KMS-11 (cell line): ENCODE data around the gene FAM193A.

Experiments
- H2AFZ ChIP-seq: fragments of 200-600 bp; sonication (generic); 2 replicates; pipeline ENCODE4 v1.6.1; 2016; ENCODE audit warnings: antibody characterized with exemption, mixed run types, low read depth
- H3K27ac ChIP-seq: fragments of 200-600 bp; sonication (generic); 2 replicates; pipeline ENCODE4 v1.6.1; 2016; ENCODE audit warnings: mild to moderate bottlenecking, mixed run types
- H3K27me3 ChIP-seq: fragments of 200-600 bp; sonication (generic); 2 replicates; pipeline ENCODE4 v1.6.1; 2017; ENCODE audit warnings: mild to moderate bottlenecking, low read depth, mixed run types, moderate library complexity; ENCODE audit not compliant: insufficient read depth
- H3K36me3 ChIP-seq: fragments of 200-600 bp; sonication (generic); 2 replicates; pipeline ENCODE4 v1.6.1; 2017; ENCODE audit warnings: mild to moderate bottlenecking, mixed run types; ENCODE audit not compliant: insufficient read depth
- H3K4me1 ChIP-seq: fragments of 200-600 bp; sonication (generic); 2 replicates; pipeline ENCODE4 v1.6.1; 2016; ENCODE audit warnings: mild to moderate bottlenecking, low read depth, mixed run types; ENCODE audit not compliant: poor library complexity, severe bottlenecking
- H3K4me2 ChIP-seq: fragments of 200-600 bp; sonication (generic); 2 replicates; pipeline ENCODE4 v1.7.0; 2016; ENCODE audit warnings: mild to moderate bottlenecking, mixed run types
- H3K4me3 ChIP-seq: fragments of 200-600 bp; sonication (generic); IDR thresholded peaks from 2 replicates; pipeline ENCODE4 v1.6.1; 2017; ENCODE audit warnings: low read depth, low read length, mixed read lengths; ENCODE audit not compliant: insufficient read depth
- H3K79me2 ChIP-seq: fragments of 200-600 bp; sonication (generic); 2 replicates; pipeline ENCODE4 v1.6.1; 2016; ENCODE audit warnings: low read depth, mixed run types; ENCODE audit not compliant: insufficient read depth
- H3K9ac ChIP-seq: fragments of 200-600 bp; sonication (generic); 2 replicates; pipeline ENCODE4 v1.6.1; 2016; ENCODE audit warnings: mild to moderate bottlenecking, mixed run types
- H4K20me1 ChIP-seq: fragments of 200-600 bp; sonication (generic); 2 replicates; pipeline ENCODE4 v1.6.1; 2016; ENCODE audit warnings: mild to moderate bottlenecking, mixed run types; ENCODE audit not compliant: insufficient read depth
- TF ChIP-seq, protein P1 (sequence below): fragments of 200-600 bp; sonication (generic); conservative IDR thresholded peaks from 2 replicates; pipeline ENCODE4 v1.6.1; 2017; ENCODE audit warnings: low read depth, mild to moderate bottlenecking, antibody characterized with exemption, low read length, moderate library complexity, mixed read lengths

Gene FAM193A, protein sequence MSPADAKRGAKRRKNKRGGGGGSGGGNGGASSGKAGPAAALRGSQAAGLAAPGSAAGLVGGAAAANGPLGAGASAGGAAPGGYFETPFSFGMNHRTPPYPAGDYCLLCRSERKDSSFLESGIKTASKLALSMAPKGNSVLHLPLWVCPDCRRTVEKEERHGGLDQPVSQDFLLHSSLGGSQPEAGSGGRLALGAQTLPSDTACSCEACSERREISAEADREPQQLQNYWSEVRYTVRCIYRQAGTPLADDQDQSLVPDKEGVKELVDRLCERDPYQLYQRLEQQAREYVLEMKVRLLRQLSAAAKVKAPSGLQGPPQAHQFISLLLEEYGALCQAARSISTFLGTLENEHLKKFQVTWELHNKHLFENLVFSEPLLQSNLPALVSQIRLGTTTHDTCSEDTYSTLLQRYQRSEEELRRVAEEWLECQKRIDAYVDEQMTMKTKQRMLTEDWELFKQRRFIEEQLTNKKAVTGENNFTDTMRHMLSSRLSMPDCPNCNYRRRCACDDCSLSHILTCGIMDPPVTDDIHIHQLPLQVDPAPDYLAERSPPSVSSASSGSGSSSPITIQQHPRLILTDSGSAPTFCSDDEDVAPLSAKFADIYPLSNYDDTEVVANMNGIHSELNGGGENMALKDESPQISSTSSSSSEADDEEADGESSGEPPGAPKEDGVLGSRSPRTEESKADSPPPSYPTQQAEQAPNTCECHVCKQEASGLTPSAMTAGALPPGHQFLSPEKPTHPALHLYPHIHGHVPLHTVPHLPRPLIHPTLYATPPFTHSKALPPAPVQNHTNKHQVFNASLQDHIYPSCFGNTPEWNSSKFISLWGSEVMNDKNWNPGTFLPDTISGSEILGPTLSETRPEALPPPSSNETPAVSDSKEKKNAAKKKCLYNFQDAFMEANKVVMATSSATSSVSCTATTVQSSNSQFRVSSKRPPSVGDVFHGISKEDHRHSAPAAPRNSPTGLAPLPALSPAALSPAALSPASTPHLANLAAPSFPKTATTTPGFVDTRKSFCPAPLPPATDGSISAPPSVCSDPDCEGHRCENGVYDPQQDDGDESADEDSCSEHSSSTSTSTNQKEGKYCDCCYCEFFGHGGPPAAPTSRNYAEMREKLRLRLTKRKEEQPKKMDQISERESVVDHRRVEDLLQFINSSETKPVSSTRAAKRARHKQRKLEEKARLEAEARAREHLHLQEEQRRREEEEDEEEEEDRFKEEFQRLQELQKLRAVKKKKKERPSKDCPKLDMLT (N-terminal part only)

DNA sequence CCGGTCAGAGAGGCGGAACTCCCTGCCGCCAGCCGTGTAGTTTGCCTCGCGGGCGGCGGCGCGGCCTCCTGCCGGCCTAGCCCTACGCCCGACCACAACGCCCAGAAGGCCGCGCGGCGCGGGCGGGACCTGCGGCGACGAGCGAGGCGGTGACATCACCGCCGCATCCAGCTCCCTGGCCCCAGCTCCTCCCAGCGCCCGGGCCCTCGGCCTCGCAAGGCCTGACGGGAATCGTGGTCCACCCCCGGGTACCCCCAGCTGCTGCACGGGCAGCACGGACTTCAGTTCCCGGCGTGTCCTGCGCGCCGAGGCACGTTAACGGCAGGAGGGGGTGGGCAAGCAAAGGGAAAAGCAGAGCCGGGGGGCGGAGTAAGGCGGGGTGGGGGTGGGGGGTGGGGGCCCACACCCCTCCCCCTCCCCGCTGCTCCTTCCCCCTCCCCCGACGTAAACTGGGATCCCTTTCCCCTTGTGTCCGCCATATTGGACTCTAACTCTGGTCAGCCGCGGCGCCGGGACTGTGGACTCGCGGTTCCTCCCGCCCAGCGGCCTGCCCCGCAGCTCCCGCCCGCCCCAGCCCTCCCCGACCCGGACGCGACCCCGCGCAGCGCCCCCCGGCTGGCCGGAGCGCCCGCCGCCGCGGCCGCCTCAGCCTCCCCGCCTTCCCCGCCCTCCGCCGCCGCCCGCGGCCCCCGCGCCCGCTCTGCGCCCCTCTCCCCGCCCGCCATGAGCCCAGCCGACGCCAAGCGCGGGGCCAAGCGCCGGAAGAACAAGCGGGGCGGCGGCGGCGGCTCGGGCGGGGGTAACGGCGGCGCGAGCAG, at the start of gene FAM193A:
Gene FAM193A, plus strand, starts transcription at position 455 of the 818 bp plus-strand sequence. Its CDS starts 269 bp downstream, at position 724.
- peak within 1 kb of the TSS; percentile 67; the same call in 1 of the 2 replicates for H2AFZ ChIP-seq
- H3K79me2 ChIP-seq: peaks cover 35% of the 10 kb centered on the region
- TF ChIP-seq, protein P1, sequence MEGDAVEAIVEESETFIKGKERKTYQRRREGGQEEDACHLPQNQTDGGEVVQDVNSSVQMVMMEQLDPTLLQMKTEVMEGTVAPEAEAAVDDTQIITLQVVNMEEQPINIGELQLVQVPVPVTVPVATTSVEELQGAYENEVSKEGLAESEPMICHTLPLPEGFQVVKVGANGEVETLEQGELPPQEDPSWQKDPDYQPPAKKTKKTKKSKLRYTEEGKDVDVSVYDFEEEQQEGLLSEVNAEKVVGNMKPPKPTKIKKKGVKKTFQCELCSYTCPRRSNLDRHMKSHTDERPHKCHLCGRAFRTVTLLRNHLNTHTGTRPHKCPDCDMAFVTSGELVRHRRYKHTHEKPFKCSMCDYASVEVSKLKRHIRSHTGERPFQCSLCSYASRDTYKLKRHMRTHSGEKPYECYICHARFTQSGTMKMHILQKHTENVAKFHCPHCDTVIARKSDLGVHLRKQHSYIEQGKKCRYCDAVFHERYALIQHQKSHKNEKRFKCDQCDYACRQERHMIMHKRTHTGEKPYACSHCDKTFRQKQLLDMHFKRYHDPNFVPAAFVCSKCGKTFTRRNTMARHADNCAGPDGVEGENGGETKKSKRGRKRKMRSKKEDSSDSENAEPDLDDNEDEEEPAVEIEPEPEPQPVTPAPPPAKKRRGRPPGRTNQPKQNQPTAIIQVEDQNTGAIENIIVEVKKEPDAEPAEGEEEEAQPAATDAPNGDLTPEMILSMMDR: no peak

DNA sequence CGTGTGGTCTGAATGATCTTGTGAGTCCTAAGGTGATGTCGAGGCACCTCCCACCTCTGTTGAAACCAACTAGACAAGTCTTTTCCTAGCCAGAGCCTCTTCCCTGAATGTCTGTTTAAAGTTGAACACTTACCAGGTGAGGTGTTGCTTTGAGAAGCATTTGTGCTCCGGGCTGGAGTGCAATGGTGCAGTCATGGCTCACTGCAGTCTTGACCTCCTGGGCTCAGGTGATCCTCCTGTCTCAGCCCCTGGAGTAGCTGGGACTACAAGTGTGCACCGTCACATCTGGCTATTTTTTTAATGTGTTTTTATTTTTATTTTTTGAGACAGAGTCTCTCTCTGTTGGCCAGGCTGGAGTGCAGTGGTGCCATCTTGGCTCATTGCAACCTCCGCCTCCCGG, 49.5 kb upstream of the FAM193A start:
- peaks cover 88% of the 10 kb centered on the region for H3K79me2 ChIP-seq
- H3K27me3 ChIP-seq: no peaks in the 10 kb centered on the region
- no peaks in the 10 kb centered on the region for H3K36me3 ChIP-seq
- peaks cover 14% of the 10 kb centered on the region; the same call in 1 of the 2 replicates for H4K20me1 ChIP-seq
- peak overlapping the region; percentile 39; the same call in 1 of the 2 replicates for H3K4me2 ChIP-seq
- peak overlapping the region; percentile 26; the same call in 1 of the 2 replicates for H3K27ac ChIP-seq
- peaks cover 24% of the 10 kb centered on the region for H3K4me1 ChIP-seq
- H3K4me3 ChIP-seq: no peak overlapping the region
- no peak overlapping the region for H3K9ac ChIP-seq
- H2AFZ ChIP-seq: no peak overlapping the region
- TF ChIP-seq, protein P1: no peak

More for the DNA sequence above, at the start of gene FAM193A:
- no peaks in the 10 kb centered on the region for H3K27me3 ChIP-seq
- peak within 1 kb of the TSS; percentile 87 for H3K9ac ChIP-seq
- H3K4me3 ChIP-seq: peak within 1 kb of the TSS; percentile 76
- peak within 1 kb of the TSS; percentile 86 for H3K4me2 ChIP-seq
- H4K20me1 ChIP-seq: no peaks in the 10 kb centered on the region
- peak within 1 kb of the TSS; percentile 76 for H3K27ac ChIP-seq
- H3K4me1 ChIP-seq: peaks cover 3% of the 10 kb centered on the region
- H3K36me3 ChIP-seq: no peaks in the 10 kb centered on the region

DNA sequence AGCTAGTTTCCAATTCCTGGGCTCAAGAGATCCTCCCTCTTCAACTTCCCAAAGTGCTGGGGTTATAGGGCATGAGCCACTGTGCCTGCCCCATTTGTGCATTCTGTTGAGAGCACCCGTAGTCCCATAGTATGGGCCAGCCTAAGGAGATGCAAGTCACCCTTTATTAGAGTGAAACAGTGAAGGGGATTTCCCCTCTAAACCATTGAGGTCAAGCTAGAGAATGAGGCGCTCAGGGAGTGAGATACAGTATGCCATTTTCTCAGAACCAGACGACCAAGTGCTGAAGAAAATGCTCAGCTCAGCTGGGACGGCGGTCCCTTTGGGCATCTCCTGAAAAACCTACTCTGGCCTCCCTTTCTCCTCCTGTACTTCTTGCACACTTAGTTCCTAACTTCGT, 48.8 kb upstream of the FAM193A start:
- H3K79me2 ChIP-seq: peaks cover 82% of the 10 kb centered on the region
- no peaks in the 10 kb centered on the region for H3K36me3 ChIP-seq
- peaks cover 24% of the 10 kb centered on the region for H3K4me1 ChIP-seq
- no peak overlapping the region for H2AFZ ChIP-seq
- H3K27me3 ChIP-seq: no peaks in the 10 kb centered on the region
- TF ChIP-seq, protein P1: no peak
- peak overlapping the region; percentile 39; the same call in 1 of the 2 replicates for H3K4me2 ChIP-seq
- no peak overlapping the region for H3K9ac ChIP-seq
- H3K27ac ChIP-seq: peak overlapping the region; percentile 26; the same call in 1 of the 2 replicates
- no peak overlapping the region for H3K4me3 ChIP-seq
- 0 out of 2 replicates have a peak, but pooled peaks cover 8% of the 10 kb centered on the region for H4K20me1 ChIP-seq
